ENCODE measurements around the gene ARFGAP3.

Gene ARFGAP3

DNA sequence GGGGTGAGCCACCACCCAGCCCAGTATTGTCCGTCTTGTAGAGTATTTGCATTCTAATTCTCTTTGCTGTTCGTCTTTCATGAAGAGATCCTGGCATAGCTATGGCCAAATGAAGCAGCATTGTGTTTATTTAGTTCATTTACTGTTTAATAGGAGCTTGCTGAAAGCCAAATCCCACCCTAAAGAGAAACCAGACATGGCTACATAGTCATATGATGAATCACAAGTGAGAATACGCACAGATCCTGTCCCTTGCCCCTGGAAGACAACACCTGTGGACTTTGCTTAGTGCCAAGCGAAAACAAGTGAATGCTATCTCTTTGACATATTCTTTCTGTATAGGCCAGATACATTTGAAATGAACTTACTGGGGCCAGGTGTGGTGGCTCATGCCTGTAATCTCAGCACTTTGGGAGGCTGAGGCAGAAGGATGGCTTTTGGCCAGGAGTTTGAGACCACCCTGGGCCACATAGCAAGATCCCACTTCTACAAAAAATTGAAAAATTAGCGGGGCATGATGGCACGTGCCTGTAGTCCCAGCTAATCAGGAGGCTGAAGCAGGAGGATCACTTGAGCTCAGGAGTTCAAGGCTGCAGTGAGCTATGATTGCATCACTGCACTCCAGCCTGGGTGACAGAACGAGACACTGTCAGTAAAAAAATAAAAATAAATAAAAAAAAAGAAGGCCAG is 5.1 kb upstream of the ARFGAP3 start:
- no peak for DNase-seq (ENCODE audit: low read depth)

GRCh38 chr22:42860968-42861367 is 3.9 kb upstream of the ARFGAP3 start:
- DNase-seq (ENCODE audit: low read depth) = no peak

GRCh38 chr22:42857845-42858481 is 890 bp upstream of the ARFGAP3 start:
- DNase-seq (ENCODE audit: low read depth) = no peak

DNA sequence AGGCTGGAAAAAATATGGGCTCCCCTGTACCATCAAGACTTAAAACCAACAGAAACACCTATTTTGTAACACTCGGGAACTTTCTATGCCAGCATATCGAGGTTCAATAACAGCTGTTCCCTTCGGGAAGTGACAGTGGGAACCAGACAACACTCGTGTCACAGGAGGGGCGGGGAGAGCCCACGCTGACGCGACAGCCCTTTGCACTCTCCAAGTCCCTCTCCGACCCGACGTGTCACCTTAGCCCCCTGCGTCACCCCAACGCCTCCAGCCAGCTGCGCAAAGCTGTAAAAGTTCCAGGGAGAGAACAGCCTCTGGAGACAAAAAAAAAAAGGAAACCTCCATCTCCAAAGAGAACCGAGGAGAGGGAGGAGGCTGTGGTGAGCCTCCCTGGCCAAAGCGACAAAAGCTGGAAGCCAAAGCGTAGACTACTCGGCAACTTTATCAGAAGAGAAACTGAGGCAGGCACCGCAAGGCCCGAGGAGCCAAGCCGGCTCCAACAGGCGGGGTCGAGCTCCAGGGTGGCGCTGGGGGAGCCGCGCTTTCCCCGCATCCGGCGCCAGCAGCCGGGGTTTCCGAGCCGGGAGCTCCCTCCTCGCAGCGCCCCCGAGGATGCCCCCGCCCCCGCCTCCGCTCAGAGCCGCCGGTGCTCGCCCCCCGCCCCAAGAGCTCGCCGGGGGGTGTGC is 751 bp downstream of the ARFGAP3 start:
- peak; percentile 47 for DNase-seq (ENCODE audit: low read depth)

- no peak for DNase-seq (ENCODE audit: low read depth)
Observed at GRCh38 chr22:42855721-42856120, 1.4 kb downstream of the ARFGAP3 start.

DNA sequence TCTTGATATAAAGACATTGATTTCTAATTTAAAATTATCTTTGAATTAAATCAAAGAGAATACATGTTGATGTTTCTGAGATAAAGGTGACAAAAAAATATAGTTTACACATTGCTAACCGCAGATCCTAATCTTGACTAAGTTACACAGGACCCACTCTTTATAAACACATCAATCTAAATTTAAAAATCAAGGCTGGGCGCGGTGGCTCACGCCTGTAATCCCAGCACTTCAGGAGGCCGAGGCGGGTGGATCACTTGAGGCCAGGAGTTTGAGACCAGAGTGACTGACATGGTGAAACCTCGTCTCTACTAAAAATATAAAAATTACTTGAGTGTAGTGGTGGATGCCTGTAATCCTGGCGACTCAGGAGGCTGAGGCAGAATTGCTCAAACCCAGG is 1.9 kb downstream of the ARFGAP3 start:
- no peak for DNase-seq (ENCODE audit: low read depth)

DNA sequence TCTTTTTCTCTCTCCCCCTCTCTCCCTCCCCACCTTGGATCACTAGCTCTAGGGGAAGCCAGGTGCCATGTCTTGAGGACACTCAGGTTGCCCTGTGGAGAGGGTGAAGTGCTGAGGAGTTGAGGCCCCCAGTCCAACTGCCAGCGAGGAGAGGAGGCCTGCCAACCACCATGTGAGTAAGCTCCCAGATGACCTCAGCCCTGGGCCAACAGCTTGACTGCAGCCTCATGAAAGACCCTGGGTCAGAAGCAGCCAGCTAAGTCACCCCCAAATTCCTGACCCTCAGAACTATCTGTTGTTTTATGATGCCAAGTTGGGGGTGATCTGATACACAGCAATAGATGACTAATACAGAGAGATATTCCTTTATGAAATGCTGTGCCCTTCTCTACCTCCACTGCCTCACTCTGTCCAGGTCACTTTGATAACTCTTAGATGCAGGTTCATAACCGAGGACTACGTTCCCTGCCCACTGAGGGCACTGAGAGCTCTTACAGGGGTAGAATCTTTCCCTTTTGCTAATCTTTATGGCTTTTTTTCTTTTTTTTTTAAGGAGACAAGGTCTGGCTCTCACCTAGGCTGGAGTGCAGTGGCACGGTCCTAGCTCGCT is 8.0 kb downstream of the ARFGAP3 start:
- no peak for DNase-seq (ENCODE audit: low read depth)

- DNase-seq (ENCODE audit: low read depth) = no peak
Observed at GRCh38 chr22:42847110-42847509, 10.0 kb downstream of the ARFGAP3 start.

- DNase-seq (ENCODE audit: low read depth) = no peak
Observed at GRCh38 chr22:42844756-42845155, 12.3 kb downstream of the ARFGAP3 start.

GRCh38 chr22:42842658-42843370 is 14.3 kb downstream of the ARFGAP3 start:
- no peak for DNase-seq (ENCODE audit: low read depth)

GRCh38 chr22:42841444-42841843 is 15.6 kb downstream of the ARFGAP3 start:
- no peak for DNase-seq (ENCODE audit: low read depth)

DNA sequence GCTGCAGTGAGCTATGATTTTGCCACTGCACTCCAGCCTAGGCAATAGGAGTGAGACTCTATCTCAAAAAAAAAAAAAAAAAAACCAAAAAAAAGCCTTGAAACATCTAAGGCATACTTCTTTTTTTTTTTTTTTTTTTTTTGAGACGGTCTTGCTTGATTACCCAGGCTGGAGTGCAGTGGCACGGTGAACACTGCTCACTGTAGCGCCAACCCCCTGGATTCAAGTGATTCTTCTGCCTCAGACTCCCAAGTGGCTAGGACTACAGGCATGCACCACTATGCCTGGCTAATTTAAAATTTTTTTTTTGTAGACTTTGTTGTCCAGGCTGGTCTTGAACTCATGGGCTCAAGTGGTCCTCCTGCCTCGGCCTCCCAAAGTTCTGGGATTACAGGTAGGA is 19.5 kb downstream of the ARFGAP3 start:
- no peak for DNase-seq (ENCODE audit: low read depth)

DNA sequence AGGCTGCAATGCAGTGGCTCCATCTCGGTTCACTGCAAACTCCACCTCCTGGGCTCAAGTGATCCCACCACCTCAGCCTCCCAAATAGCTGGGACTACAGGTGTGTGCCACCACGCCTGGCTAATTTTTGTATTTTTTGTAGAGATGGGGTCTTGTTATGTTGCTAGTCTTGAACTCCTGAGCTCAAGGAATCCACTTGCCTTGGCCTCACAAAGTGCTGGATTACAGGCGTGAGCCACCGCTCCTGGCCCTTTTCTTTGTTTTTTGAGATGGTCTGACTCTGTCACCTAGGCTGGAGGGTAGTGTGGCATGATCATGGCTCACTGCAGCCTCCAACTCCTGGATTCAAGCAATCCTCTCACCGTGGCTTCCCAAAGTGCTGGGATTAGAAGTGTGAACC is 21.0 kb downstream of the ARFGAP3 start:
- DNase-seq (ENCODE audit: low read depth) = no peak

GRCh38 chr22:42834177-42834949 is 22.7 kb downstream of the ARFGAP3 start:
- DNase-seq (ENCODE audit: low read depth) = no peak

GRCh38 chr22:42833104-42833503 is 24.0 kb downstream of the ARFGAP3 start:
- no peak for DNase-seq (ENCODE audit: low read depth)

DNA sequence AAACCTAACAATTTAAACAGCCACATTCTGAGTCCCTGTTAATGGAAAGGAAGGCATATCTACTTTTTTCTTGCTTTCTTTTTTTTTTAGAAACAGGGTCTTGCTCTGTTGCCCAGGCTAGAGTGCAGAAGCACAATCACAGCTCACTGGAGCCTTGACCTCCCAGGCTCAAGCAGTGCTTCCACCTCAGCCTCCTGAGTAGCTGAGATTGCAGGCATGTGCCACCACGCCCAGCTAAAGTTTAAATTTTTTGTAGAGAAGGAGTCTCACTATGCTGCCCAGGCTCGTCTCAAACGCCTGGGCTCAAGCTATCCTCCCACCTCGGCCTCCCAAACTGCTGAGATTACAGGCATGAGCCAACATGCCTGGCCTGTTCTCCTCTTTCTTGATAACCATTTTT is 25.4 kb downstream of the ARFGAP3 start:
- DNase-seq (ENCODE audit: low read depth) = no peak

GRCh38 chr22:42830161-42830560 is 26.9 kb downstream of the ARFGAP3 start:
- DNase-seq (ENCODE audit: low read depth) = no peak

DNA sequence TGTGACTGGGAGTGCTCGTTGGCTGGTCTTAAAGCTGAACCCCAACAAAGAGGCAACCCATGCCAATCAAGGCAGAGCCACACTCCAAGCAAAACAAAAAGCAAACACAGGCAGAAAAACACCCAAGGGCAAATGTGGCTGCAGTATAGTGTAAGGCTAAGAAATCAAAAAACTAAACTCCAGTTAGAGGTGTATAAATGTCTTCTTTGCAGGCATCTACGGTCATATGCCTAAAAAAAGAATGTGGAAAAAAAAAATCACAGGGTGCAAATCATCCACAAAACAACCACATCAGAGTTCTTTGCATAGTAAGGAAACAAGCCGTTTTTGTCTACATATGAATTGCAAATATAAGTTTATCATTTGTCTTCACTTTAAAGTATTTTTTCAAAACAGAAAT is 27.8 kb downstream of the ARFGAP3 start:
- no peak for DNase-seq (ENCODE audit: low read depth)

- no peak for DNase-seq (ENCODE audit: low read depth)
Observed at GRCh38 chr22:42825796-42826195, 31.3 kb downstream of the ARFGAP3 start.

GRCh38 chr22:42821386-42821785 is 35.7 kb downstream of the ARFGAP3 start:
- no peak for DNase-seq (ENCODE audit: low read depth)

DNA sequence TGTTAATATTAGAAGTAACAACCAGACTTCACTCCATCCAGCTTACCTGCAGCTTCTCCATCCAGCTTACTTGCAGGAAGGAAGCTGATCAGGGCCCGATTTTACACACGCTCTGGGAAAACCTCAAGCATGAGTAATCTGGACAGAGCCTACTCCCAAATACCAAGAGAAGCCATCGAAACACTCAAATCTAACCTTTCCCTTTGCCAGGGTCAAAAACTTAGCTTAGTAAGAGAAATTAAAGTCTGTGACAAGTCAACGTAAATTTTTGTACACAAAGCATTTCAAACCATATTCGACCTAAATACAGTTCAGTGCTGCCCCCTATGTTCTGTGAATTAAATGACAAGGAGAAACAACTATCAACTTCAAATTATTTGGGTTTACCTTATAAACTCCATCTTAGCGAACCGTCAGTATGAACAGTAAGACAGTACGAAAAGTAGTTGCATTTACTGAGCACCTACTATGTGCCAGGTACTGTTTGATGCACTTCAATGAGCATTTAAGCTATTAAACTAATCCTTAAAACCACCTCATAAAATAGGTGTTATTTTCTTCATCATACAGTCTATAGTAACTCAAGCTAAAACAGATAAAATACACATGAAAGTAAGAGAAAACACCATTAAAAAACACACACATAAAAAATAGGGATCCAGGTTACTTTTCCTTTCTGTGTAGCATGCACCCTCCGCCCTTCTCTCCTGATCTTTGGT is 36.9 kb downstream of the ARFGAP3 start:
- no peak for DNase-seq (ENCODE audit: low read depth)
